SU-DHL-6 (cell line): ENCODE data around the gene HHIP.

ENCODE experiments used
- H2AFZ ChIP-seq: fragments of 200-600 bp; sonication (generic); 2 replicates; pipeline ENCODE4 v1.6.1; 2014; ENCODE audit warnings: low read depth, mild to moderate bottlenecking, moderate library complexity, mixed read lengths, antibody characterized with exemption, low read length; ENCODE audit not compliant: severe bottlenecking
- H3F3A ChIP-seq: fragments of 200-600 bp; shearing (Covaris generic); 2 replicates; pipeline ENCODE4 v1.6.0; 2016; ENCODE audit warnings: antibody characterized with exemption, mild to moderate bottlenecking; ENCODE audit not compliant: insufficient read depth
- H3K27ac ChIP-seq: fragments of 200-600 bp; sonication (generic); 2 replicates; pipeline ENCODE4 v1.5.1; 2016; ENCODE audit warnings: low read depth, mild to moderate bottlenecking, low read length, moderate library complexity, mixed read lengths
- H3K27me3 ChIP-seq: fragments of 200-600 bp; sonication (generic), shearing (Covaris generic); 2 replicates; pipeline ENCODE4 v1.6.0; 2014; ENCODE audit warnings: mild to moderate bottlenecking, low read length
- H3K36me3 ChIP-seq: fragments of 200-600 bp; sonication (generic); 2 replicates; pipeline ENCODE4 v1.6.1; 2014; ENCODE audit warnings: mild to moderate bottlenecking, low read length, mixed read lengths
- H3K4me2 ChIP-seq: fragments of 300-600, 200-600 bp; shearing (Covaris generic), sonication (generic); 2 replicates; pipeline ENCODE4 v1.6.0; 2014; ENCODE audit warnings: low read length, low read depth, mild to moderate bottlenecking; ENCODE audit not compliant: poor library complexity, severe bottlenecking
- H3K4me3 ChIP-seq: fragments of 200-600 bp; sonication (generic); 2 replicates; pipeline ENCODE4 v1.5.1; 2014; ENCODE audit warnings: antibody characterized with exemption, low read length, mild to moderate bottlenecking, mixed read lengths; ENCODE audit not compliant: insufficient read depth, poor library complexity, severe bottlenecking
- H3K79me2 ChIP-seq: fragments of 200-600 bp; sonication (generic); 2 replicates; pipeline ENCODE4 v1.6.1; 2014; ENCODE audit warnings: mild to moderate bottlenecking, low read length, moderate library complexity; ENCODE audit not compliant: insufficient read depth
- H3K9ac ChIP-seq: fragments of 200-600 bp; sonication (generic); 2 replicates; pipeline ENCODE4 v1.7.0; 2014; ENCODE audit warnings: mild to moderate bottlenecking, low read length
- H3K9me2 ChIP-seq: fragments of 200-600 bp; sonication (generic); replicated peaks from 2 replicates; pipeline ENCODE4 v1.6.1; 2014; ENCODE audit warnings: low read length; ENCODE audit not compliant: insufficient read depth
- H3K9me3 ChIP-seq: fragments of 200-600 bp; sonication (generic); 2 replicates; pipeline ENCODE4 v1.6.1; 2014; ENCODE audit warnings: low read length, mixed read lengths; ENCODE audit not compliant: insufficient read depth
- H4K20me1 ChIP-seq: fragments of 200-600 bp; sonication (generic); 2 replicates; pipeline ENCODE4 v1.6.1; 2014; ENCODE audit warnings: low read depth, mild to moderate bottlenecking, antibody characterized with exemption, low read length, moderate library complexity, mixed read lengths
- EZH2phosphoT487 ChIP-seq: fragments of 200-600 bp; sonication (generic), shearing (Covaris generic); conservative IDR thresholded peaks from 2 replicates; pipeline ENCODE4 v1.6.1; 2018; ENCODE audit warnings: mild to moderate bottlenecking, antibody characterized with exemption, low read length, moderate library complexity, mixed read lengths
- TF ChIP-seq, protein P1 (sequence below): fragments of 200-600 bp; sonication (generic); IDR thresholded peaks from one replicate; pipeline ENCODE4 v1.5.1; 2017; ENCODE audit warnings: antibody characterized with exemption, mild to moderate bottlenecking, low read length, moderate library complexity; ENCODE audit not compliant: insufficient read depth, poor library complexity, severe bottlenecking

Gene HHIP

DNA sequence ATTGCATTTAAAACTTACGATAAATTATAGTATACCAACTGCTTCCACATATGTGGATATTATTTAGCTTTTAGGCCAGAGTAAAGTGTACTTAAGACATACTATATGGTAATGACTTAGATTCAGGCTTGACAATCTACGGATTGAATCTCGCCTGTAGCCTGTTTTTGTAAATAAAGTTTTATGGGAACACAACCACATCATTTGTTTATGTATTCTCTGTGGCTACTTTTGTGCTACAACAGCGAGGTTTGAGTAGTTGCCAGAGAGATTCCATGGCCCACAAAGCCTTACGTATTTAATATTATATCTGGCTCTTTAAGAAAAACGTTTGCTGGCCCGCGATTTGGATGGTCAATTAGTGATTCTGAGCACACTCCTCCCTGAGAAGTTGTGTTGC is 37.6 kb downstream of the HHIP start:
- Histone ChIP-seq H3K9me3 (no peaks in the 10 kb centered on the region), H3K36me3 (no peaks in the 10 kb centered on the region), H3K27me3 (no peaks in the 10 kb centered on the region), H2AFZ (no peak overlapping the region), H3F3A (no peaks in the 10 kb centered on the region), H3K4me3 (no peak overlapping the region), H3K9me2 (no peaks in the 10 kb centered on the region), H3K27ac (no peak overlapping the region), H3K9ac (no peak overlapping the region), H3K79me2 (no peaks in the 10 kb centered on the region), H3K4me2 (no peak overlapping the region), H4K20me1 (no peaks in the 10 kb centered on the region)
- TF ChIP-seq, protein P1, sequence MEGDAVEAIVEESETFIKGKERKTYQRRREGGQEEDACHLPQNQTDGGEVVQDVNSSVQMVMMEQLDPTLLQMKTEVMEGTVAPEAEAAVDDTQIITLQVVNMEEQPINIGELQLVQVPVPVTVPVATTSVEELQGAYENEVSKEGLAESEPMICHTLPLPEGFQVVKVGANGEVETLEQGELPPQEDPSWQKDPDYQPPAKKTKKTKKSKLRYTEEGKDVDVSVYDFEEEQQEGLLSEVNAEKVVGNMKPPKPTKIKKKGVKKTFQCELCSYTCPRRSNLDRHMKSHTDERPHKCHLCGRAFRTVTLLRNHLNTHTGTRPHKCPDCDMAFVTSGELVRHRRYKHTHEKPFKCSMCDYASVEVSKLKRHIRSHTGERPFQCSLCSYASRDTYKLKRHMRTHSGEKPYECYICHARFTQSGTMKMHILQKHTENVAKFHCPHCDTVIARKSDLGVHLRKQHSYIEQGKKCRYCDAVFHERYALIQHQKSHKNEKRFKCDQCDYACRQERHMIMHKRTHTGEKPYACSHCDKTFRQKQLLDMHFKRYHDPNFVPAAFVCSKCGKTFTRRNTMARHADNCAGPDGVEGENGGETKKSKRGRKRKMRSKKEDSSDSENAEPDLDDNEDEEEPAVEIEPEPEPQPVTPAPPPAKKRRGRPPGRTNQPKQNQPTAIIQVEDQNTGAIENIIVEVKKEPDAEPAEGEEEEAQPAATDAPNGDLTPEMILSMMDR: no peak
- TF ChIP-seq EZH2phosphoT487: no peak

DNA sequence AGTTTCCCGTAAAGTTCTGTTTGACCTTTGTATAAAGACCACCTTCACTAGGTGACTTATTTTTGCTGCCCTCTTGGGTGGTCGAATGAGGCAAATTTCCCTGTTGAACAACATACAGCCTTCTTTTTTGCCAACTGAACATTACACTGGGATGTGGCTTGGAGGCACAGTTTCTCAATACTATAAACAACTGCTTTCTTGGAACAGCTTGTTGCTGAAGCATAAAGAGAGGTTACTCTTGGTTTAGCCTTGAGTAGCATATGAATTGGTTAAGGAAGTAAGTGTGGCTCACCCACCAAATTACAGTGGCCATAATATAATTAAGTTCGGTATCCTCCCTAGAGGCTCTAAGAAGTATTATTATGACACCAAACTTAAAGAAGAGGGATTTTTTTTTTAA is 40.0 kb downstream of the HHIP start:
- no peaks in the 10 kb centered on the region for H3F3A ChIP-seq
- H3K9me2 ChIP-seq: no peaks in the 10 kb centered on the region
- no peak overlapping the region for H3K4me3 ChIP-seq
- no peaks in the 10 kb centered on the region for H3K9me3 ChIP-seq
- H3K27me3 ChIP-seq: no peaks in the 10 kb centered on the region
- H3K4me2 ChIP-seq: no peak overlapping the region
- H3K27ac ChIP-seq: no peak overlapping the region
- no peaks in the 10 kb centered on the region for H3K79me2 ChIP-seq
- no peak for TF ChIP-seq EZH2phosphoT487
- TF ChIP-seq, protein P1: no peak
- no peak overlapping the region for H3K9ac ChIP-seq
- no peaks in the 10 kb centered on the region for H3K36me3 ChIP-seq
- H4K20me1 ChIP-seq: no peaks in the 10 kb centered on the region
- no peak overlapping the region for H2AFZ ChIP-seq

- no peak for TF ChIP-seq EZH2phosphoT487
- TF ChIP-seq, protein P1: no peak
Observed at GRCh38 chr4:144686921-144687320, 41.0 kb downstream of the HHIP start.

DNA sequence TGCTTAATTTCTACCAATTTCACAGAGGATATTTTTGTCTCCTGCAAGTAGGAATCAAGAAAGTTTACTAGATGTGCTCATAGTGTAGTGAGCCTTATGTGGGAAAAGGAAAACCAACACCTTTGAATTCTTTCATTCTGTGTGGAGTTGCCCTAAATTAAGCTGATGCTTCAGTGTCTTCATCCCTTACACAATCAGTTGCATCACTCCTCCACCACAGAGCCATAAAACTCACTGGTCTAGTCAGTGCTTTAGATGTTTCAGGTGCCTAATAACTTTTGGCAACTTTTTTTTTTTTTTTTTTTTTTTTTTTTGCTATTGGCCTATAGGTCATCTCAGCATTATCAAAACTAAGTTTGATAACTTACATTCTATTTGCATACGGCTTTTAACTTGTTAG is 41.5 kb downstream of the HHIP start:
- no peak overlapping the region for H3K4me2 ChIP-seq
- H3K79me2 ChIP-seq: no peaks in the 10 kb centered on the region
- H3K27me3 ChIP-seq: no peaks in the 10 kb centered on the region

More at GRCh38 chr4:144686921-144687320, 41.0 kb downstream of the HHIP start:
- no peak overlapping the region for H3K4me2 ChIP-seq
- no peaks in the 10 kb centered on the region for H3K36me3 ChIP-seq
- H3K9me2 ChIP-seq: no peaks in the 10 kb centered on the region
- no peaks in the 10 kb centered on the region for H3K27me3 ChIP-seq
- no peaks in the 10 kb centered on the region for H3K79me2 ChIP-seq
- H3K9me3 ChIP-seq: no peaks in the 10 kb centered on the region
- no peaks in the 10 kb centered on the region for H4K20me1 ChIP-seq
- H3K4me3 ChIP-seq: no peak overlapping the region
- H3K27ac ChIP-seq: no peak overlapping the region
- no peak overlapping the region for H3K9ac ChIP-seq
- no peaks in the 10 kb centered on the region for H3F3A ChIP-seq
- H2AFZ ChIP-seq: no peak overlapping the region

More for the DNA sequence above, 41.5 kb downstream of the HHIP start:
- H3K9me2 ChIP-seq: no peaks in the 10 kb centered on the region
- no peaks in the 10 kb centered on the region for H3K9me3 ChIP-seq
- H3K9ac ChIP-seq: no peak overlapping the region
- no peaks in the 10 kb centered on the region for H4K20me1 ChIP-seq
- H3K4me3 ChIP-seq: no peak overlapping the region
- no peaks in the 10 kb centered on the region for H3K36me3 ChIP-seq
- TF ChIP-seq EZH2phosphoT487: no peak
- TF ChIP-seq, protein P1: no peak
- no peaks in the 10 kb centered on the region for H3F3A ChIP-seq
- H2AFZ ChIP-seq: no peak overlapping the region
- no peak overlapping the region for H3K27ac ChIP-seq
